Breast epithelium (tissue), 4 donors: ENCODE data around the gene CDC73. TPM values are rescaled to one million over a fixed set of nuclear protein-coding genes. Genes with fewer than 3 reads are reported as not detected.

Experiments
- DNase-seq, 2 donors: peaks; one replicate each; pipeline ENCODE4 v3.0.0-alpha.2; 2019; ENCODE audit warnings: low spot score in 2 of 2
- H3K27ac ChIP-seq, 2 donors: fragments of 200-600 bp; sonication (generic) in 1 of 2; one replicate each; pipeline ENCODE4 v1.5.1; 2016 to 2019; ENCODE audit warnings: mild to moderate bottlenecking in 1 of 2
- H3K27me3 ChIP-seq, 2 donors: fragments of 200-600 bp; sonication (generic) in 1 of 2; one replicate each; pipeline versions ENCODE4 v1.5.1 to v1.6.0; 2017 to 2019; ENCODE audit warnings: control low read depth in 1 of 2, mild to moderate bottlenecking in 1 of 2
- H3K36me3 ChIP-seq: fragments of 200-600 bp; one replicate; pipeline ENCODE4 v1.5.1; 2019
- H3K4me1 ChIP-seq, 2 donors: fragments of 200-600 bp; sonication (generic); one replicate each; pipeline ENCODE4 v1.5.1; 2016 to 2019; ENCODE audit warnings: control low read depth in 1 of 2
- H3K4me3 ChIP-seq, 3 donors: fragments of 200-600 bp; sonication (generic); 1 replicate in 2 of 3; 2 replicates in 1 of 3; pipeline ENCODE4 v1.5.1; 2016 to 2019; ENCODE audit warnings: mild to moderate bottlenecking in 3 of 3, moderate library complexity in 2 of 3
- H3K9me3 ChIP-seq, 2 donors: fragments of 200-600 bp; sonication (generic) in 1 of 2; one replicate each; pipeline ENCODE4 v1.5.1; 2016 to 2019; ENCODE audit warnings: control low read depth in 1 of 2
- POLR2A ChIP-seq: fragments of 450-650 bp; IDR thresholded peaks from one replicate; pipeline ENCODE4 v1.6.1; 2016; ENCODE audit warnings: antibody characterized with exemption, mild to moderate bottlenecking, moderate library complexity
- POLR2AphosphoS5 ChIP-seq, 3 donors: sonication (generic); formaldehyde crosslinking; IDR thresholded peaks; one replicate each; pipeline ENCODE4 v1.6.1; 2017; ENCODE audit warnings: antibody characterized with exemption in 3 of 3
- intact Hi-C: fragments of 100-400 bp; cut with DNase I; formaldehyde crosslinking; loops from one replicate; pipeline ENCODE4 v1.15.1; 2023; ENCODE audit warnings: low total_unique reads
- total RNA-seq, 3 donors: library from RNA; depleted of rRNA; stranded (reverse); fragments of >200 nt; gene quantifications; one replicate each; pipeline ENCODE4 v1.1.0, GENCODE V29; 2016
- TF ChIP-seq, protein P1 (sequence below), 3 donors: fragments of 450-650 bp; IDR thresholded peaks; one replicate each; pipeline ENCODE4 v1.5.1; 2016 to 2017; ENCODE audit warnings: antibody characterized with exemption in 3 of 3, mild to moderate bottlenecking in 3 of 3, moderate library complexity in 3 of 3

The CDC73 gene
- total RNA-seq, 3 donors from 2014 or later = 36.1 to 52.0 (median 49.6) TPM

DNA sequence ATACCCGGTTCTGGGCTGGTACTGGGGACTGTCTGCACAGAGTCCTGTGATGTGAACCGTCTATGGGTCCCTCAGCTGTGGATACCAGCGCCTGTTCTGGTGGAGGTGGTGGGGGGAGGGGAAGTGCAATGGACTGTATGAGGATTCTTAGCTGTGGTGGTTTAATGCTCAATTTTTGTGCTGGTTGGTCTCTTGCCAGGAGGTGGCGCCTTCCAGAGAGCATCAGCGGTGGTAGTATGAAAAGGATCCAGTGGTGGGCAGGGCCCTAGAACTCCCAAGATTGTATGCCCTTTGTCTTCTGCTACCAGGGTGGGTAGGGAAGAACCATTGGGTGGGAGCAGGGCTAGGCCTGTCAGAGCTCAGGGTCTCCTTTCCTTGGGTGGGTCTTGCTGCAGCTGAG lies 153.9 kb downstream of the CDC73 start:
- no peaks in the 10 kb centered on the region for H3K27me3 ChIP-seq
- DNase-seq = no peak
- TF ChIP-seq, protein P1, sequence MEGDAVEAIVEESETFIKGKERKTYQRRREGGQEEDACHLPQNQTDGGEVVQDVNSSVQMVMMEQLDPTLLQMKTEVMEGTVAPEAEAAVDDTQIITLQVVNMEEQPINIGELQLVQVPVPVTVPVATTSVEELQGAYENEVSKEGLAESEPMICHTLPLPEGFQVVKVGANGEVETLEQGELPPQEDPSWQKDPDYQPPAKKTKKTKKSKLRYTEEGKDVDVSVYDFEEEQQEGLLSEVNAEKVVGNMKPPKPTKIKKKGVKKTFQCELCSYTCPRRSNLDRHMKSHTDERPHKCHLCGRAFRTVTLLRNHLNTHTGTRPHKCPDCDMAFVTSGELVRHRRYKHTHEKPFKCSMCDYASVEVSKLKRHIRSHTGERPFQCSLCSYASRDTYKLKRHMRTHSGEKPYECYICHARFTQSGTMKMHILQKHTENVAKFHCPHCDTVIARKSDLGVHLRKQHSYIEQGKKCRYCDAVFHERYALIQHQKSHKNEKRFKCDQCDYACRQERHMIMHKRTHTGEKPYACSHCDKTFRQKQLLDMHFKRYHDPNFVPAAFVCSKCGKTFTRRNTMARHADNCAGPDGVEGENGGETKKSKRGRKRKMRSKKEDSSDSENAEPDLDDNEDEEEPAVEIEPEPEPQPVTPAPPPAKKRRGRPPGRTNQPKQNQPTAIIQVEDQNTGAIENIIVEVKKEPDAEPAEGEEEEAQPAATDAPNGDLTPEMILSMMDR (IDR thresholded peaks at IDR 0.05) = no peak
- TF ChIP-seq POLR2AphosphoS5 (IDR thresholded peaks at IDR 0.05) (no peak), POLR2A (no peak)
- H3K27ac ChIP-seq = no peak overlapping the region
- H3K4me3 ChIP-seq = no peak overlapping the region
- intact Hi-C loops = no loop called here
- no peaks in the 10 kb centered on the region for H3K36me3 ChIP-seq
- H3K4me1 ChIP-seq = no peaks in the 10 kb centered on the region
- H3K9me3 ChIP-seq = no peaks in the 10 kb centered on the region

DNA sequence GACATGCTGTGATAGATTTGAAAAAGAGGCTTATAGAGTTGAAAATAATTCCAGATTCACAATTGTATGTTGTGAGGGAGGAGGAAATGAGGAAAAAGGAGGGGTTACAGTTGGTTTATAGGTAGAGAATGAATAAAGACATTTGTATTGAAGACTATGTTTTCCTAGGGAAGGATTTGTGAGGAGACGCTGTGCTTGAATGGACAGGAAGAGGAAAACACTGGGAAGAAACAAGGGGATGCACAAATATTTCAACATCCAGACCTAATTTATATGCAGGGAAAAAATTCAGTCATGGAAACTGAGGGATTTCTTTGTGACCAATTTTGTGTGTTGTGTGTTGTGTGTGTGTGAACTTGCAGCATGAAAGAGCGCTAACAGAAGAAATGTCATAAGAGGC lies 157.1 kb downstream of the CDC73 start:
- no peak for TF ChIP-seq POLR2AphosphoS5 (IDR thresholded peaks at IDR 0.05)
- TF ChIP-seq, protein P1 (IDR thresholded peaks at IDR 0.05) = no peak
- TF ChIP-seq POLR2A = no peak
- intact Hi-C loops = no loop called here
- H3K27me3 ChIP-seq = no peaks in the 10 kb centered on the region
- no peak overlapping the region for H3K4me3 ChIP-seq
- no peaks in the 10 kb centered on the region for H3K36me3 ChIP-seq
- H3K9me3 ChIP-seq = no peaks in the 10 kb centered on the region
- no peak overlapping the region for H3K27ac ChIP-seq
- no peak for DNase-seq
- H3K4me1 ChIP-seq = no peaks in the 10 kb centered on the region

DNA sequence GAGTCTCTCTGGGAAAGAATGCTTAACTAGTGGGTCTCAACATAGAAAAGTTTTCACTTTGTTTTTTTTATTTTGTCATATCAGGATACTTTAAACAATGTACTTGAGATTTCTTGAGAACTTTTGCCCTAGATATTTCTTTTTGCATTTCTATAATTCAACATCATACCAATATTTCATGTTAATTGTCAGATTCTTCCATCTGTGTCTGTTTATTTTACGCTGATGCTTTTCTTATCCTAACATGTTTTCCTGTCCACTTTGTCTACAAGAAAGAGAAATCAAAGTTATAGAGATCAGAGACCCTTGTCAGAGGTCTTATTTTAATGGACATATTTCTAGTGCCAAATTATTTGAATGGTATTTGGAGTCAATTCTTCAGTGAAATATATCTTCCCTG lies 160.1 kb downstream of the CDC73 start:
- intact Hi-C loops = no loop called here
- no peaks in the 10 kb centered on the region for H3K36me3 ChIP-seq
- no peak for DNase-seq
- no peak overlapping the region for H3K27ac ChIP-seq
- TF ChIP-seq POLR2AphosphoS5 (IDR thresholded peaks at IDR 0.05) (no peak), POLR2A (no peak)
- TF ChIP-seq, protein P1 (IDR thresholded peaks at IDR 0.05) = no peak
- H3K9me3 ChIP-seq = no peaks in the 10 kb centered on the region
- no peaks in the 10 kb centered on the region for H3K4me1 ChIP-seq
- H3K27me3 ChIP-seq = no peaks in the 10 kb centered on the region
- no peak overlapping the region for H3K4me3 ChIP-seq

DNA sequence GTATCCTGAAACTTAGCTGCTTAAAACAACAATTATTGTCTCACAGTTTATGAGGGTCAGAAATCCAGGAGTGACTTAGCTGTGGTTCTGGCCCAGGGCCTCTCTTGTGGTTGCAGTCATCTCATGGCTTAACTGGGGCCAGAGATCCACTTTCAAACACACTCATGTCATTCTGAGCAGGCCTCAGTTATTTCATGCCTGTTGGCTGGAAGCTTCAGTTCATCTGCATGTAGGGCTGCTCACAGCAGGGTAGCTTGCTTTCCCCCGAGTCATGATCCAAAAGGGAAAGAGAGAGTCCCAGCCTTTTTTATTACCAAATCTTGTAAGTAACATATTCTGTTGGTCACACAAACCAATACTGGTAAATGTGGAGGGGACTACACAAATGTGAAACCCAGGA lies 161.2 kb downstream of the CDC73 start:
- TF ChIP-seq, protein P1 (IDR thresholded peaks at IDR 0.05) = no peak
- TF ChIP-seq POLR2A = no peak
- no peak for TF ChIP-seq POLR2AphosphoS5 (IDR thresholded peaks at IDR 0.05)
- H3K27me3 ChIP-seq = no peaks in the 10 kb centered on the region
- H3K4me1 ChIP-seq = no peaks in the 10 kb centered on the region
- no peaks in the 10 kb centered on the region for H3K9me3 ChIP-seq
- no peak overlapping the region for H3K4me3 ChIP-seq
- H3K36me3 ChIP-seq = no peaks in the 10 kb centered on the region
- intact Hi-C loops = no loop called here
- no peak overlapping the region for H3K27ac ChIP-seq
- DNase-seq = no peak

DNA sequence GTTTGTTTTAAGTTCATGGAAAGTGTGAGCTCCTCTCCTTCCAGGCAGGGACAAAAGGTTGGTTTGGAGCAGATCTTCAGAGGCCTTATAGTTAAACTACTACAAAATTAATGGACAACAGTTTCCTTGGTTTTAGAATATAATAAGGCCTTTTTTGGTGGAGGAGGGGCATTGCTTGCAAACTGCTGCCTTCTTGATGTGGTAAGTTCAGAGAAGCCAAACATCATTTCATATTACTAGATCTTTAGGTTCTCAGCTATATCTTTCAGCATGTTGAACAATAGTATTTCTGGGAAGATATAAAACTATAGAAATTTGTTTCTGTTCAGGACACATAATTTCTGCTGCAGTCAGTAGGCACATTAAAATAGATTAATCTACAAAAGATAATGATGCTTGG lies 162.4 kb downstream of the CDC73 start:
- Histone ChIP-seq H3K36me3 (no peaks in the 10 kb centered on the region), H3K27ac (no peak overlapping the region), H3K4me3 (no peak overlapping the region), H3K9me3 (no peaks in the 10 kb centered on the region), H3K27me3 (no peaks in the 10 kb centered on the region), H3K4me1 (no peaks in the 10 kb centered on the region)
- TF ChIP-seq, protein P1 (IDR thresholded peaks at IDR 0.05) = no peak
- intact Hi-C loops = no loop called here
- no peak for DNase-seq
